Measurements from ENCODE around the gene ASXL2.

- TF ChIP-seq POLR2AphosphoS5 (IDR thresholded peaks at IDR 0.05; ENCODE audit: low read depth, low read length): no peak
- no peak for TF ChIP-seq PAX5 (IDR thresholded peaks at IDR 0.05; ENCODE audit: insufficient read depth, low read length, severe bottlenecking)
- no peak for TF ChIP-seq POLR2A (IDR thresholded peaks at IDR 0.05; ENCODE audit: low read depth, low read length)
- TF ChIP-seq TAF1 (IDR thresholded peaks at IDR 0.05; ENCODE audit: low read depth, low read length): no peak
Measured at GRCh38 chr2:25903216-25903776, 25.0 kb upstream of the ASXL2 start.
